ENCODE results near the gene KCNQ1. TPM values are rescaled to one million over a fixed set of nuclear protein-coding genes. Genes with fewer than 3 reads are reported as not detected.

Gene KCNQ1
- total RNA-seq, 4 donors from 2014 or later: 0.81 to 2.2 (median 1.6) TPM

- 96 to 100% methylated on average over 1 of the region's 1 CpG for WGBS, 2 donors
- TF ChIP-seq CTCF (IDR thresholded peaks at IDR 0.05) (no peak), POLR2A (IDR thresholded peaks at IDR 0.05) (no peak)
- H3K4me3 ChIP-seq (ENCODE audit: low read depth, poor library complexity, severe bottlenecking): no peak overlapping the region
- intact Hi-C loops (cut with DNase I; ENCODE audit: low total_unique reads): no loop called here
- peak in 1 of 2 donors; percentile 39 for DNase-seq (ENCODE audit: low spot score in 2 of 2)
These were observed 208.4 kb downstream of the KCNQ1 start for GRCh38 chr11:2653198-2653551.

- peak in 1 of 2 donors; percentile 48 for DNase-seq (ENCODE audit: low spot score in 2 of 2)
- intact Hi-C loops (cut with DNase I; ENCODE audit: low total_unique reads): no loop called here
- no peak overlapping the region for H3K4me3 ChIP-seq (ENCODE audit: low read depth, poor library complexity, severe bottlenecking)
- WGBS, 2 donors: 73 to 82% methylated on average over 16 of the region's 16 CpGs
- no peak for TF ChIP-seq POLR2A (IDR thresholded peaks at IDR 0.05)
- no peak for TF ChIP-seq CTCF (IDR thresholded peaks at IDR 0.05)
These were observed 209.3 kb downstream of the KCNQ1 start for GRCh38 chr11:2653930-2654739.

- no peak overlapping the region for H3K4me3 ChIP-seq (ENCODE audit: low read depth, poor library complexity, severe bottlenecking)
- DNase-seq (ENCODE audit: low spot score in 2 of 2): peak in 1 of 2 donors; percentile 28
- intact Hi-C loops (cut with DNase I; ENCODE audit: low total_unique reads): no loop called here
- TF ChIP-seq CTCF (IDR thresholded peaks at IDR 0.05) (no peak), POLR2A (IDR thresholded peaks at IDR 0.05) (no peak)
- WGBS, 2 donors: 73 to 76% methylated on average over 6 of the region's 6 CpGs
These were observed 210.4 kb downstream of the KCNQ1 start for GRCh38 chr11:2655016-2655719.

GRCh38 chr11:2655834-2656622 is 211.2 kb downstream of the KCNQ1 start:
- H3K4me3 ChIP-seq (ENCODE audit: low read depth, poor library complexity, severe bottlenecking): no peak overlapping the region
- TF ChIP-seq POLR2A (IDR thresholded peaks at IDR 0.05) (no peak), CTCF (IDR thresholded peaks at IDR 0.05) (no peak)
- intact Hi-C loops (cut with DNase I; ENCODE audit: low total_unique reads): no loop called here
- DNase-seq (ENCODE audit: low spot score in 2 of 2): no peak
- WGBS, 2 donors: 61 to 63% methylated on average over 6 of the region's 6 CpGs

- WGBS, 2 donors: 70 to 89% methylated on average over 1 of the region's 1 CpG
- DNase-seq (ENCODE audit: low spot score in 2 of 2): no peak
- H3K4me3 ChIP-seq (ENCODE audit: low read depth, poor library complexity, severe bottlenecking): no peak overlapping the region
- TF ChIP-seq POLR2A (IDR thresholded peaks at IDR 0.05) (no peak), CTCF (IDR thresholded peaks at IDR 0.05) (no peak)
- intact Hi-C loops (cut with DNase I; ENCODE audit: low total_unique reads): no loop called here
These were observed 212.1 kb downstream of the KCNQ1 start for GRCh38 chr11:2656859-2657258.

Measured in lower leg skin (tissue), 4 donors.